H1 (cell line): Measurements from ENCODE around the gene STXBP6. TPM values are rescaled to one million over a fixed set of nuclear protein-coding genes. Genes with fewer than 3 reads are reported as not detected.

Source experiments
- CTCF ChIA-PET: fragments of 300-600 bp; sonication (Branson Sonifier 250); formaldehyde crosslinking; loops from one replicate; lab custom pipeline; 2021; ENCODE audit not compliant: partially characterized antibody; lab: Charles Lee
- POLR2A ChIA-PET: fragments of 300-600 bp; sonication (Branson Sonifier 250); formaldehyde crosslinking; loops from one replicate; lab custom pipeline; 2021; ENCODE audit warnings: inconsistent platforms; ENCODE audit not compliant: partially characterized antibody; lab: Charles Lee
- DNase-seq, 2 experiments: peaks; one replicate each; pipeline versions ENCODE4 v3.0.0 to v3.0.0-alpha.2; 2010 to 2022; ENCODE audit warnings: low spot score in 2 of 2, low read depth in 1 of 2, mixed read lengths in 1 of 2
- FAIRE-seq: peaks from 2 replicates; lab custom pipeline; 2011; peaks lifted over from hg19 to GRCh38; lab: Jason Lieb, UNC
- H2AFZ ChIP-seq: 2 replicates; pipeline ENCODE4 v1.8.1; 2012; ENCODE audit warnings: low read length, inconsistent platforms
- H2AK5ac ChIP-seq: 2 replicates; pipeline ENCODE4 v1.6.1; 2013; ENCODE audit warnings: low read depth, low read length
- H2BK120ac ChIP-seq: replicated peaks from 2 replicates; pipeline ENCODE3; 2013; ENCODE audit warnings: low read depth, low read length, inconsistent platforms
- H2BK12ac ChIP-seq: 2 replicates; pipeline ENCODE4 v1.6.1; 2013; ENCODE audit warnings: low read depth, low read length
- H2BK15ac ChIP-seq: 2 replicates; pipeline ENCODE4 v1.6.1; 2013; ENCODE audit warnings: low read length
- H2BK20ac ChIP-seq: 2 replicates; pipeline ENCODE4 v1.6.1; 2013; ENCODE audit warnings: low read length
- H2BK5ac ChIP-seq: 2 replicates; pipeline ENCODE4 v1.6.1; 2013; ENCODE audit warnings: low read depth, low read length
- H3K14ac ChIP-seq: 2 replicates; pipeline ENCODE4 v1.6.1; 2013; ENCODE audit warnings: inconsistent platforms; ENCODE audit not compliant: insufficient read length
- H3K18ac ChIP-seq: 2 replicates; pipeline ENCODE4 v1.6.1; 2013; ENCODE audit warnings: low read length; ENCODE audit errors: extremely low read depth
- H3K23ac ChIP-seq: 2 replicates; pipeline ENCODE4 v1.6.1; 2013; ENCODE audit warnings: inconsistent platforms; ENCODE audit not compliant: insufficient read length
- H3K23me2 ChIP-seq: 2 replicates; pipeline ENCODE4 v1.6.1; 2013; ENCODE audit warnings: low read depth, low read length
- H3K27ac ChIP-seq: 2 replicates; pipeline ENCODE4 v1.6.1; 2011; ENCODE audit warnings: low read depth, low read length, inconsistent platforms
- H3K27me3 ChIP-seq, 4 experiments: replicated peaks in 1 of 4; 1 replicate in 1 of 4; 2 replicates in 3 of 4; pipeline versions ENCODE4 v1.6.1 to v1.8.1; 2011 to 2013; ENCODE audit warnings: low read length in 3 of 4, mild to moderate bottlenecking in 3 of 4, inconsistent platforms in 2 of 4, mixed read lengths in 2 of 4, moderate library complexity in 1 of 4; ENCODE audit not compliant: control insufficient read depth in 3 of 4, insufficient read depth in 3 of 4; ENCODE audit errors: extremely low read depth in 1 of 4
- H3K36me3 ChIP-seq, 4 experiments: 2 replicates each; pipeline versions ENCODE4 v1.6.1 to v1.8.1; 2011 to 2013; ENCODE audit warnings: mild to moderate bottlenecking in 4 of 4, low read length in 3 of 4, moderate library complexity in 2 of 4, control low read depth in 1 of 4, inconsistent platforms in 1 of 4; ENCODE audit not compliant: insufficient read depth in 4 of 4, control insufficient read depth in 2 of 4
- H3K4ac ChIP-seq: replicated peaks from 2 replicates; pipeline ENCODE3; 2013; ENCODE audit warnings: low read length, low read depth, mixed read lengths, inconsistent platforms; ENCODE audit not compliant: insufficient read length
- H3K4me1 ChIP-seq, 4 experiments: replicated peaks in 1 of 4; 1 replicate in 1 of 4; 2 replicates in 3 of 4; pipeline versions ENCODE4 v1.6.1 to v1.8.1; 2011 to 2013; ENCODE audit warnings: low read length in 3 of 4, inconsistent platforms in 2 of 4, mixed read lengths in 1 of 4; ENCODE audit not compliant: insufficient read depth in 4 of 4, control insufficient read depth in 3 of 4
- H3K4me2 ChIP-seq, 2 experiments: 2 replicates each; pipeline versions ENCODE4 v1.6.1 to v1.8.1; 2011 to 2013; ENCODE audit warnings: low read depth in 2 of 2, low read length in 2 of 2, control low read depth in 1 of 2, inconsistent platforms in 1 of 2, mild to moderate bottlenecking in 1 of 2; ENCODE audit not compliant: insufficient read depth in 1 of 2
- H3K4me3 ChIP-seq, 4 experiments: fragments of 200-600, 300-600 bp in 1 of 4; sonication (generic), shearing (Covaris generic), sonication (Bioruptor Twin) in 1 of 4; 2 replicates each; pipeline versions ENCODE4 v1.5.1 to v1.8.1; 2011 to 2016; ENCODE audit warnings: low read length in 4 of 4, low read depth in 3 of 4, control low read depth in 2 of 4, inconsistent platforms in 2 of 4, mild to moderate bottlenecking in 2 of 4, mixed read lengths in 1 of 4, moderate library complexity in 1 of 4; ENCODE audit not compliant: insufficient read depth in 2 of 4; ENCODE audit errors: extremely low read depth in 1 of 4
- H3K56ac ChIP-seq: replicated peaks from 2 replicates; pipeline ENCODE3; 2013; ENCODE audit warnings: low read depth, mild to moderate bottlenecking, mixed read lengths, low read length, inconsistent platforms; ENCODE audit not compliant: insufficient read length
- H3K79me1 ChIP-seq: 2 replicates; pipeline ENCODE4 v1.6.1; 2013; ENCODE audit warnings: low read depth, low read length, control low read depth
- H3K79me2 ChIP-seq, 2 experiments: 2 replicates each; pipeline versions ENCODE4 v1.6.1 to v1.8.1; 2012 to 2013; ENCODE audit warnings: low read length in 2 of 2, mild to moderate bottlenecking in 2 of 2, inconsistent platforms in 1 of 2; ENCODE audit not compliant: insufficient read depth in 2 of 2, control insufficient read depth in 1 of 2
- H3K9ac ChIP-seq, 4 experiments: replicated peaks in 1 of 4; 1 replicate in 1 of 4; 2 replicates in 3 of 4; pipeline versions ENCODE4 v1.6.1 to v1.8.1; 2011 to 2013; ENCODE audit warnings: low read depth in 3 of 4, low read length in 3 of 4, control low read depth in 2 of 4, mild to moderate bottlenecking in 2 of 4, moderate library complexity in 2 of 4, inconsistent platforms in 1 of 4; ENCODE audit errors: extremely low read depth in 1 of 4
- H3K9me3 ChIP-seq, 2 experiments: 2 replicates each; pipeline versions ENCODE4 v1.6.1 to v1.8.1; 2012 to 2013; ENCODE audit warnings: mild to moderate bottlenecking in 2 of 2, moderate library complexity in 2 of 2, control low read depth in 1 of 2, inconsistent platforms in 1 of 2, low read depth in 1 of 2, low read length in 1 of 2, mixed read lengths in 1 of 2; ENCODE audit not compliant: insufficient read depth in 2 of 2
- H4K20me1 ChIP-seq, 2 experiments: replicated peaks in 1 of 2; 2 replicates each; pipeline versions ENCODE3 to v1.8.1; 2011 to 2013; ENCODE audit warnings: inconsistent platforms in 2 of 2, low read length in 2 of 2, mild to moderate bottlenecking in 1 of 2; ENCODE audit not compliant: insufficient read depth in 2 of 2, control insufficient read depth in 1 of 2
- H4K5ac ChIP-seq: 2 replicates; pipeline ENCODE4 v1.6.1; 2013; ENCODE audit warnings: low read length, low read depth, mixed read lengths, inconsistent platforms; ENCODE audit not compliant: insufficient read length
- H4K8ac ChIP-seq: 2 replicates; pipeline ENCODE4 v1.8.0; 2013; ENCODE audit warnings: mild to moderate bottlenecking, moderate library complexity, low read length, inconsistent platforms; ENCODE audit not compliant: insufficient read depth; ENCODE audit errors: extremely low read depth
- H4K91ac ChIP-seq: replicated peaks from 2 replicates; pipeline ENCODE3; 2013; ENCODE audit warnings: low read length, mixed read lengths, inconsistent platforms; ENCODE audit not compliant: insufficient read length
- CREB1 ChIP-seq: IDR thresholded peaks from 2 replicates; pipeline ENCODE4 v1.6.1; 2012; ENCODE audit warnings: inconsistent platforms
- TEAD4 ChIP-seq: IDR thresholded peaks from 2 replicates; pipeline ENCODE4 v1.6.1; 2012; ENCODE audit warnings: low read depth, low read length, inconsistent platforms, mixed read lengths
- WGBS, 2 experiments: shearing (Covaris generic) in 1 of 2; methylation state at CpG; one replicate each; pipeline versions ENCODE4 v1.1.6 to v1.1.7; 2013 to 2015; ENCODE audit warnings: low lambda C conversion rate in 2 of 2, mixed read lengths in 2 of 2, inconsistent platforms in 1 of 2, low coverage in 1 of 2, missing lambda C conversion rate in 1 of 2; ENCODE audit not compliant: insufficient replicate concordance in 2 of 2, insufficient coverage in 1 of 2, insufficient read length in 1 of 2; ENCODE audit errors: extremely low coverage in 1 of 2, missing lambda C conversion rate in 1 of 2; 5-methylcytosine and 5-hydroxymethylcytosine counted together
- polyA plus RNA-seq, 7 experiments: library from polyadenylated mRNA; depleted of rRNA in 3 of 7; stranded (reverse) in 5 of 7; unstranded in 2 of 7; fragments of >200 nt in 5 of 7; fragments of 200-250 nt in 2 of 7; gene quantifications; 1 replicate in 5 of 7; 2 replicates in 1 of 7; 4 replicates in 1 of 7; pipeline versions ENCODE4 v1.2.1 to v1.2.3, GENCODE V29; 2011 to 2013; ENCODE audit warnings: missing spikeins in 2 of 7, mixed read lengths in 2 of 7
- total RNA-seq: library from RNA; stranded (reverse); fragmentation: NEBNext Ultra II Directional; extraction: Animal tissue kit (Norgen Biotek cat#: 25700); gene quantifications from 2 replicates; pipeline ENCODE4 v1.2.1, GENCODE V29; 2021
- TF ChIP-seq, protein P1 (sequence below), 3 experiments: IDR thresholded peaks; 1 replicate in 2 of 3; 2 replicates in 1 of 3; pipeline versions ENCODE4 v1.5.1 to v1.6.1; 2011; ENCODE audit warnings: low read length in 3 of 3, mild to moderate bottlenecking in 3 of 3, inconsistent platforms in 2 of 3, low read depth in 1 of 3, moderate library complexity in 1 of 3; ENCODE audit not compliant: insufficient read depth in 1 of 3; ENCODE audit errors: control extremely low read depth in 1 of 3

The STXBP6 gene
- total and polyA plus RNA-seq, 2 of the 8 experiments (the other 6 are each of a cell fraction or from before 2014, with no cell fraction given) = 9.4 to 18.1 TPM

DNA sequence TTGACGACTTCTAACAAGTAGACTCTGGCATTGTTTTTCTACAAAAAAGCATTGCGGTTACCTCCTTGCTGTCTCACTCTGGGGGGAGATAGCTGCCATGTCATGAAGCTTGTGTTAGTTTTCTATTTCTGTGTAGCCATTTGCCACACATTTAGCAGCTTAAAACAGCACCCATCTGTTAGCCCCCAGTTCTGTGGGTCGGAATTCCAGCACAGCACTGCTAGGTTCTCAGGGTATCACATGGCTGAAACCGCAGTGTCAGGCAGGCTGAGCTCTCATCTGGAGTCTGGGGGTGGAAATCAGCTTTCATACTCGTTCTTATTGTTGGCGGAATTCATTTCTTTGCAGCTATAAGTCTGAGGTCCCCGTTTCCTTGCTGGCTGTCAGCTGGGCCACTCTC, 19.9 kb upstream of the STXBP6 start:
- ChIA-PET POLR2A (interaction anchor here (0.6 kb wide), 1 partner anchor 960 kb away, joined by 3 read pairs; no protein-coding TSS in a partner anchor), CTCF (interaction anchor here (1.1 to 1.4 kb wide), 3 partner anchors 10 to 260 kb away, joined by 3 read pairs; no protein-coding TSS in a partner anchor)
- Histone ChIP-seq H3K4ac (no peak overlapping the region), H2AK5ac (no peak overlapping the region), H3K9ac (no peak overlapping the region), H2BK5ac (no peak overlapping the region), H4K8ac (no peak overlapping the region), H3K79me1 (no peaks in the 10 kb centered on the region), H4K5ac (no peak overlapping the region), H3K27ac (no peak overlapping the region), H2BK20ac (no peak overlapping the region), H2BK15ac (no peak overlapping the region), H3K36me3 (no peaks in the 10 kb centered on the region), H3K9me3 (no peaks in the 10 kb centered on the region), H2BK120ac (no peak overlapping the region), H4K91ac (no peak overlapping the region), H3K23ac (no peak overlapping the region), H2BK12ac (no peak overlapping the region), H3K27me3 (no peaks in the 10 kb centered on the region), H2AFZ (peak overlapping the region; percentile 68), H3K79me2 (no peaks in the 10 kb centered on the region), H3K23me2 (no peaks in the 10 kb centered on the region), H3K4me3 (no peak overlapping the region), H3K14ac (no peak overlapping the region), H3K4me2 (no peak overlapping the region), H3K56ac (no peak overlapping the region), H3K18ac (no peak overlapping the region), H4K20me1 (no peaks in the 10 kb centered on the region), H3K4me1 (peaks cover 0 to 4% (median 3%) of the 10 kb centered on the region in 4 experiments; a peak in 3 of 7 replicates)
- 87% methylated on average over 7 of the region's 7 CpGs; no CpG with 5 or more reads in 1 of the 2 experiments for WGBS, 2 experiments
- FAIRE-seq (no peak), DNase-seq (no peak)
- TF ChIP-seq TEAD4 (no peak), CREB1 (no peak)
- TF ChIP-seq, protein P1, sequence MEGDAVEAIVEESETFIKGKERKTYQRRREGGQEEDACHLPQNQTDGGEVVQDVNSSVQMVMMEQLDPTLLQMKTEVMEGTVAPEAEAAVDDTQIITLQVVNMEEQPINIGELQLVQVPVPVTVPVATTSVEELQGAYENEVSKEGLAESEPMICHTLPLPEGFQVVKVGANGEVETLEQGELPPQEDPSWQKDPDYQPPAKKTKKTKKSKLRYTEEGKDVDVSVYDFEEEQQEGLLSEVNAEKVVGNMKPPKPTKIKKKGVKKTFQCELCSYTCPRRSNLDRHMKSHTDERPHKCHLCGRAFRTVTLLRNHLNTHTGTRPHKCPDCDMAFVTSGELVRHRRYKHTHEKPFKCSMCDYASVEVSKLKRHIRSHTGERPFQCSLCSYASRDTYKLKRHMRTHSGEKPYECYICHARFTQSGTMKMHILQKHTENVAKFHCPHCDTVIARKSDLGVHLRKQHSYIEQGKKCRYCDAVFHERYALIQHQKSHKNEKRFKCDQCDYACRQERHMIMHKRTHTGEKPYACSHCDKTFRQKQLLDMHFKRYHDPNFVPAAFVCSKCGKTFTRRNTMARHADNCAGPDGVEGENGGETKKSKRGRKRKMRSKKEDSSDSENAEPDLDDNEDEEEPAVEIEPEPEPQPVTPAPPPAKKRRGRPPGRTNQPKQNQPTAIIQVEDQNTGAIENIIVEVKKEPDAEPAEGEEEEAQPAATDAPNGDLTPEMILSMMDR (IDR thresholded peaks at IDR 0.05; ENCODE audit: control extremely low read depth in 1 of 3, insufficient read depth in 1 of 3, low read depth in 1 of 3, low read length in 3 of 3) = no peak
